GM18526 (cell line): ENCODE results near the gene GNG10.

ENCODE experiments used
- POLR2A ChIP-seq: IDR thresholded peaks from 3 replicates; pipeline ENCODE4 v1.6.1; 2011; ENCODE audit not compliant: insufficient read length; ENCODE audit errors: extremely low read depth

GNG10 gene

GRCh38 chr9:111679199-111679598, 17.8 kb downstream of the GNG10 start:
- no peak for TF ChIP-seq POLR2A

- TF ChIP-seq POLR2A = no peak
Measured at GRCh38 chr9:111683392-111683791, 22.0 kb downstream of the GNG10 start.

DNA sequence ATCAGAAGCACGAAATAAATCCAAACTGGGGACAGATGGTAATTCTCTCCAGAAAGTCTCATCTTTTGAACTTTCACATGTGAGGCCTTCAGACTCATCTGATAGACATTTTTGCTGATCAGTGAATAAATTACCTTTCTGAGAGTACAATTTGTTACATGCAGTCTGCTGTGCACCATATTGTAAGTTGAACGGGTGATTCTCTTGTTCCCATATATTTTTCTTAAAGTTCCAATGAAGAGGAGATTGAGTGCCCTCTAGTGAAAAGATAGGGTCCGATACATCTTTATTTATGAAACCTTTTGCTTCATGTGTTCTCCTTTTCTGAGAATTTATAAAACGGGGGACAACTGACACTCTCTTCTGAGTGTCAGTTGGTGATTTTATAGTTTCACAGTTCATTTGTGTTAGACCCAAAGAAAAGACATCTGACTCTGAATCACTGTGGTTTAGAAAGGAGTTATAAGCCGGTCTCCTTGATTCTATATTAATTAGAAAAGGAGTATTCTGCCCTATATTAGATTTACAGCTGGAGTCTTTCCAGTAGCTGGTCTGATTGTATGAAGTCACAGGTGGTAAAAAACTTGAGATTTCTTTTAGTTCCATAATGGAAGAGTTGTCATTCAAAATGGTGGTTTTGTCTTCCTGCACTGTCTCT, 30.4 kb downstream of the GNG10 start:
- no peak for TF ChIP-seq POLR2A

- TF ChIP-seq POLR2A = no peak
Measured at GRCh38 chr9:111696796-111697195, 35.4 kb downstream of the GNG10 start.

GRCh38 chr9:111700776-111701175, 39.4 kb downstream of the GNG10 start:
- TF ChIP-seq POLR2A = no peak

DNA sequence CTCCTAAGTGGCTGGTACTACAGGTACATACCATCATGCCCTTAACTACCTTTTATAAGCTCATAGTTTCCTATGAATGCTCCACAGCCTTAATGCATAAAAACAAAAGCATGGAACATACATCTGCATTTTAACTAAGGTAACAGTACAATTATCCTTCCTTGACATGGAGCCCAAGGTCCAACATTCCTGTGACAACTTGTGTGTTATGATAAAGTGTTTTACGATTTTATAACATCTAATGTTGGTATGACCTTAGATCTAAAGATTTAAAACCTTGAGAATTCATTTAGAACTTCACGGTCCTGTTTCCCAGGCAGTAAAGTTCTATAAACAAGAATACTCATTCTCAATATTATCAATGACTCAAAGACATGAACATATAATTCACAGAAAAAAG, 43.1 kb downstream of the GNG10 start:
- no peak for TF ChIP-seq POLR2A

- no peak for TF ChIP-seq POLR2A
Measured at GRCh38 chr9:111711548-111711947, 50.1 kb downstream of the GNG10 start.

GRCh38 chr9:111712369-111712768, 51.0 kb downstream of the GNG10 start:
- no peak for TF ChIP-seq POLR2A

DNA sequence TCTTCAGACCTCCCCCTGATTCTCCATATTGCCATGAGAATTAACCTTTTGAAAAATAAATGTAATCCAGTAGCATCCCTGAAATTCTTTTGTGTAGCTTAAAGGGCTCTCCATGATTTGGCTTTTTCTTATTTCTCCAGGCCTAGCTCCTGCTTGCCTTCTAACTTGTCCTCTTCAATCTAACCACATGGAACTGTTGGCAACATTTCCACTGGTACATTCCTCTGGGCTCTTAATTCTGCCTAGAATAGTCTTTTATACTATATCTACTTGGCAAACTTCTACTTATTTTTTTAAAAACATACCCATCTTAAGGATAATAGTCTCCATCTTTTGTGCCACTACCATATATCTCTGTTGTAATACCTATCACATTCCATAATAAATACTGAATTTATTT, 54.1 kb downstream of the GNG10 start:
- TF ChIP-seq POLR2A = no peak

DNA sequence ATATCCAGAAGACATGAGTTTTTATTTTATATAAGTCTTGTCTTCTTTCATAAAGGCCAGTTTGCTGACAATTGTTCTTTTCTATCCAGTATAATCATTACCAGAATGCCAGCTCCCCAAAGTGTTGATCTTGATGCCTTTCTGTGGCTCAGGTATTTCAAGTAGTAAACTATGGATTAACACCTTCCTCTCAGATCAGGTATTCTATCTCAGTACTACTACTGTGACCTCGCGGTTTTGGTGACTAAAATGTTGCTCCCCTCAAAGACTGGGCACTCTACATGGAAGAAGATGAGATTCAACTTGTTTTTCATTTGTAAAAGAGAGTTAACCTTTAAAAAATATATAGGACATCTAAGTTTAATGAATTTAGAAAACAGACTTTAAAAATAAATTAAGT, 58.1 kb downstream of the GNG10 start:
- no peak for TF ChIP-seq POLR2A
